Sigmoid colon (tissue), 7 donors: Measurements from ENCODE around the gene INCA1. TPM values are rescaled to one million over a fixed set of nuclear protein-coding genes. Genes with fewer than 3 reads are reported as not detected.

Source experiments
- DNase-seq: peaks from one replicate; pipeline ENCODE4 v3.0.0-alpha.2; 2019
- H3K27ac ChIP-seq, 4 donors: fragments of 200-600 bp; sonication (generic); one replicate each; pipeline ENCODE4 v1.5.1; 2016 to 2019; ENCODE audit warnings: mild to moderate bottlenecking in 1 of 4
- H3K27me3 ChIP-seq, 3 donors: fragments of 200-600 bp; sonication (generic); one replicate each; pipeline ENCODE4 v1.5.1; 2019; ENCODE audit warnings: mild to moderate bottlenecking in 1 of 3
- H3K36me3 ChIP-seq, 4 donors: fragments of 200-600 bp; sonication (generic); one replicate each; pipeline ENCODE4 v1.5.1; 2016 to 2019
- H3K4me1 ChIP-seq, 4 donors: fragments of 200-600 bp; sonication (generic); one replicate each; pipeline ENCODE4 v1.5.1; 2017 to 2019
- H3K4me3 ChIP-seq, 4 donors: fragments of 200-600 bp; sonication (generic); one replicate each; pipeline ENCODE4 v1.5.1; 2017 to 2019; ENCODE audit warnings: mild to moderate bottlenecking in 2 of 4, moderate library complexity in 1 of 4
- H3K9me3 ChIP-seq, 4 donors: fragments of 200-600 bp in 3 of 4; sonication (generic) in 3 of 4; one replicate each; pipeline versions ENCODE4 v1.5.1 to v1.6.1; 2013 to 2019
- CTCF ChIP-seq, 4 experiments: fragments of 450-650 bp in 3 of 4; fragments of 200-600 bp in 1 of 4; IDR thresholded peaks; one replicate each; pipeline ENCODE4 v1.5.1; 2016 to 2019; ENCODE audit warnings: antibody characterized with exemption in 4 of 4, mild to moderate bottlenecking in 3 of 4, moderate library complexity in 2 of 4
- EP300 ChIP-seq, 4 donors: sonication (generic); formaldehyde crosslinking; IDR thresholded peaks; one replicate each; pipeline ENCODE4 v1.6.1; 2017; ENCODE audit warnings: antibody characterized with exemption in 4 of 4
- POLR2A ChIP-seq, 2 donors: fragments of 450-650 bp; IDR thresholded peaks; one replicate each; pipeline ENCODE4 v1.6.1; 2016; ENCODE audit warnings: antibody characterized with exemption in 2 of 2, mild to moderate bottlenecking in 2 of 2, moderate library complexity in 2 of 2
- POLR2AphosphoS5 ChIP-seq, 4 donors: sonication (generic); formaldehyde crosslinking; IDR thresholded peaks; one replicate each; pipeline ENCODE4 v1.6.1; 2017; ENCODE audit warnings: antibody characterized with exemption in 4 of 4
- WGBS, 2 donors: extraction: QIAGEN DNeasy Blood & Tissue Kit; methylation state at CpG; one replicate each; pipeline ENCODE4 v1.1.7; 2013; 5-methylcytosine and 5-hydroxymethylcytosine counted together
- intact Hi-C: fragments of 100-400 bp; cut with DNase I; formaldehyde crosslinking; loops from one replicate; pipeline ENCODE4 v1.15.1; 2023
- polyA plus RNA-seq, 3 donors: library from polyadenylated mRNA; stranded (reverse); fragments of 200-250 nt; gene quantifications; one replicate each; pipeline ENCODE4 v1.2.3, GENCODE V29; 2013
- total RNA-seq, 4 donors: library from RNA; depleted of rRNA; stranded (reverse); fragments of >200 nt; gene quantifications; one replicate each; pipeline ENCODE4 v1.1.0, GENCODE V29; 2016
- donor health status: healthy with polysubstance abuse.
- donor health status: Bipolar disorder and iron deficiency.
- donor health status: healthy.

INCA1 gene
- total and polyA plus RNA-seq, 7 donors = 0.36 to 3.6 (median 2.2) TPM

GRCh38 chr17:4971826-4972225 is 25.5 kb downstream of the INCA1 start:
- Histone ChIP-seq H3K27me3 (no peaks in the 10 kb centered on the region), H3K9me3 (no peaks in the 10 kb centered on the region), H3K4me1 (peaks cover 0 to 35% (median 32%) of the 10 kb centered on the region in 4 donors), H3K4me3 (no peak overlapping the region), H3K36me3 (peaks cover 21 to 53% (median 33%) of the 10 kb centered on the region in 4 donors), H3K27ac (peak overlapping the region; percentile 31 to 97 (median 46))
- 91 to 93% methylated on average over 6 of the region's 6 CpGs for WGBS, 2 donors
- TF ChIP-seq POLR2AphosphoS5 (IDR thresholded peaks at IDR 0.05) = no peak
- TF ChIP-seq POLR2A (IDR thresholded peaks at IDR 0.05) = no peak
- TF ChIP-seq EP300 (IDR thresholded peaks at IDR 0.05) = no peak
- TF ChIP-seq CTCF (IDR thresholded peaks at IDR 0.05) = no peak
- intact Hi-C loops = no loop called here
- DNase-seq = peak; percentile 74

DNA sequence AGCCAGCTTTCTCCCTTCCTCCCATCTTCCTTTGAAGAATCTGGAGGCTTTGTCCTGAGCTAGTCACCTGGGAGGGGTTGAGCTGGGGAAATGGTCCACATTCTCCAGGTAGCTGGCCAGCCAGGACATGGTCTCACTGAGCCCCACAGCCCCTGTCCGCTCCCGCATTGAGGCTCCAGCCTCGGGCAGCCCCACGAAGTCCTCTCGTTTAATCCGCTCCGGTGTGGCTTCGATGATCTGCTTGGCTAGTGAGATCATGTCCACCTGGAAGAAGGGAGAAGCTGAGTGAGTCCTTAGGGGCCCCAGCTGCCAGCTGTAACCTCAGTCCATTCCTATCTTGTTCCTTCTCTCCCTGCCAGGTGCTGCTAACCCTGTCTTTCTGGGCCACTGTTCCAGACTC is 27.0 kb downstream of the INCA1 start:
- intact Hi-C loops = loop anchor here (1.0 kb wide), 1 partner anchor 8 kb away; no protein-coding TSS in a partner anchor
- TF ChIP-seq EP300 (IDR thresholded peaks at IDR 0.05) = no peak
- no peak for TF ChIP-seq POLR2AphosphoS5 (IDR thresholded peaks at IDR 0.05)
- TF ChIP-seq CTCF (IDR thresholded peaks at IDR 0.05) = no peak
- no peak for TF ChIP-seq POLR2A (IDR thresholded peaks at IDR 0.05)
- no peak overlapping the region for H3K4me3 ChIP-seq
- H3K27ac ChIP-seq = peak overlapping the region; percentile 91 to 97 (median 95)
- no peaks in the 10 kb centered on the region for H3K27me3 ChIP-seq
- peak; percentile 63 for DNase-seq
- WGBS, 2 donors = 95 to 96% methylated on average over 8 of the region's 8 CpGs
- peaks cover 16 to 42% (median 28%) of the 10 kb centered on the region in 4 donors for H3K36me3 ChIP-seq
- H3K4me1 ChIP-seq = peaks cover 0 to 49% (median 45%) of the 10 kb centered on the region in 4 donors
- no peaks in the 10 kb centered on the region for H3K9me3 ChIP-seq

GRCh38 chr17:4969551-4970173 is 27.7 kb downstream of the INCA1 start:
- TF ChIP-seq EP300 (IDR thresholded peaks at IDR 0.05) (no peak), POLR2AphosphoS5 (IDR thresholded peaks at IDR 0.05) (peak in 1 of 4 donors; percentile 16), POLR2A (IDR thresholded peaks at IDR 0.05) (no peak)
- H3K36me3 ChIP-seq = peaks cover 16 to 40% (median 28%) of the 10 kb centered on the region in 4 donors
- intact Hi-C loops = loop anchor here (1.0 to 2.0 kb wide), 2 partner anchors 9 to 17 kb away; partner anchors contain the start of gene CAMTA2
- DNase-seq = no peak
- peak overlapping the region in 2 of 4 donors; percentile 68 to 71 for H3K4me3 ChIP-seq
- WGBS, 2 donors = 82 to 88% methylated on average over 16 of the region's 16 CpGs
- H3K27me3 ChIP-seq = no peaks in the 10 kb centered on the region
- peaks cover 0 to 55% (median 46%) of the 10 kb centered on the region in 4 donors for H3K4me1 ChIP-seq
- H3K9me3 ChIP-seq = no peaks in the 10 kb centered on the region
- H3K27ac ChIP-seq = peak overlapping the region; percentile 91 to 97 (median 95)

DNA sequence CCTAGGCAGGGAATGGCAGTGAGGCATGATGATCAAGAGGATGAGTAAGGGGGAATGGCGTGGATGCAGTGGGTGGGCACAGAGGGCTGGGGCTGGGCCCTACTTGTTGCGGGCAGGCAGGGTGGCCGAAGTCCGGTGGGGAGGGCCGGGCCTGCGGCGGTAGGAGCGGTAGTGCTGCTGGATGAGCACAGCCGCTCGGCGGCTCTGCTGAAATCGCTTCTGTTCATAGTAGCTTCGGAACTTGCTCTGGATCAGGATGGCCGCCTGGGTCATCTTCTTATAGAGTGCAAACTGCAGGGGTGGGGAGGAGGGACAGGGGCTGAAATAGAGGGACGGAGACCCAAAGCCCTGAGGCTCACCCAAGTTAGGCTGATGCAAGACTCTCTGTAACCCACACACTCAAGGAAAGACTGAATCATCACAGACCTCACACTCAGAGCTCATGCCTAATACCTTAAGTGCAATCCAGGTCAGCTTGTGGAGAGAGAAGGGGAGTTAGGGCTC is 28.2 kb downstream of the INCA1 start:
- WGBS, 2 donors = 78 to 84% methylated on average over 15 of the region's 15 CpGs
- DNase-seq = peak; percentile 74
- H3K4me1 ChIP-seq = peaks cover 0 to 55% (median 43%) of the 10 kb centered on the region in 4 donors
- peaks cover 14 to 35% (median 25%) of the 10 kb centered on the region in 4 donors for H3K36me3 ChIP-seq
- H3K9me3 ChIP-seq = no peaks in the 10 kb centered on the region
- H3K27me3 ChIP-seq = no peaks in the 10 kb centered on the region
- H3K4me3 ChIP-seq = peak overlapping the region; percentile 66 to 71 (median 69)
- intact Hi-C loops = loop anchor here (2.0 kb wide), 1 partner anchor 18 kb away; the partner anchor contains the start of gene CAMTA2
- TF ChIP-seq CTCF (IDR thresholded peaks at IDR 0.05) (no peak), POLR2A (IDR thresholded peaks at IDR 0.05) (no peak), EP300 (IDR thresholded peaks at IDR 0.05) (no peak), POLR2AphosphoS5 (IDR thresholded peaks at IDR 0.05) (peak; percentile 49 to 78 (median 68))
- H3K27ac ChIP-seq = peak overlapping the region; percentile 91 to 97 (median 95)

DNA sequence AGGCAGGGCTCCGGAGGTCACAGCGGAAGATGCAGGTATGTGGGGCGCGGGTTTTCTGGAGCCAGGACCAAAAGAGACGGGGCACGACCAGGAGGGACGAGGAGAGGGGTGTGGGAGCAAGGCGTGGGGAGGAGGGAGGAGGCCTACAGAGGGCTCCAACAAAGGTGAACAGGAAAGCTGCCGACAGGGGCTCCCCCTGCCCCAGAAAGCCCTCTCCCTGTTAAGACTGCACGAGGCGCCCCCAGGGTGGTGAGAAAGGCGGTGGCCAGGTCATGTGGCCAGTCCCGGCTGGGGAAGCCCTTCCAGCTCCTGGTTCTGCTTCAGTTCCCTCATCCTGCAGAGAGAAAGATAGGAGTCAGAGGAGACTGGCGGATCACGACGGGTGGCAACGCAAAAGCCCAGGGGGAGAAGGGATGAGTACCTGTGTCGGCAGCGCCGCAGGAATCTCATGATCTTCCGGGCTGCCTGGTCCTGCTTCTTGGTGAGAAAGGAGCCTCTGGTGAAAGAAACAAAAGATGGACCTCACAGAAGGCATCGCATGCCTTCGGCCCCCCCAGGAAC is 28.8 kb downstream of the INCA1 start:
- Histone ChIP-seq H3K27me3 (no peaks in the 10 kb centered on the region), H3K9me3 (no peaks in the 10 kb centered on the region), H3K4me1 (peaks cover 0 to 55% (median 40%) of the 10 kb centered on the region in 4 donors), H3K36me3 (peaks cover 11 to 29% (median 21%) of the 10 kb centered on the region in 4 donors), H3K4me3 (peak overlapping the region; percentile 66 to 71 (median 69)), H3K27ac (peak overlapping the region; percentile 91 to 97 (median 95))
- intact Hi-C loops = loop anchor here (2.0 kb wide), 1 partner anchor 18 kb away; the partner anchor contains the start of gene CAMTA2
- DNase-seq = no peak
- TF ChIP-seq CTCF (IDR thresholded peaks at IDR 0.05) (no peak), EP300 (IDR thresholded peaks at IDR 0.05) (no peak), POLR2AphosphoS5 (IDR thresholded peaks at IDR 0.05) (no peak), POLR2A (IDR thresholded peaks at IDR 0.05) (no peak)
- WGBS, 2 donors = 48 to 55% methylated on average over 23 of the region's 23 CpGs
